Endothelial cell of umbilical vein (primary cell): ENCODE data around the gene CCER1.

ENCODE experiments used
- CTCF ChIP-seq, 2 donors: IDR thresholded peaks; 1 replicate in 1 of 2; 2 replicates in 1 of 2; pipeline ENCODE4 v1.5.1; 2011; ENCODE audit warnings: low read length in 2 of 2, mild to moderate bottlenecking in 2 of 2, moderate library complexity in 2 of 2, control low read depth in 1 of 2, inconsistent platforms in 1 of 2, low read depth in 1 of 2; ENCODE audit not compliant: insufficient read depth in 1 of 2; ENCODE audit errors: extremely low read depth in 1 of 2
- MAX ChIP-seq: IDR thresholded peaks from 2 replicates; pipeline ENCODE4 v1.6.1; 2011; ENCODE audit not compliant: insufficient read depth, insufficient read length
- POLR2A ChIP-seq: IDR thresholded peaks from 2 replicates; pipeline ENCODE4 v1.6.1; 2012; ENCODE audit warnings: low read depth, mild to moderate bottlenecking, control low read depth, low read length

GRCh38 chr12:90963946-90964345, 9.0 kb upstream of the CCER1 start:
- TF ChIP-seq POLR2A (no peak), CTCF (IDR thresholded peaks at IDR 0.05; ENCODE audit: extremely low read depth in 1 of 2, insufficient read depth in 1 of 2, low read depth in 1 of 2, low read length in 2 of 2) (no peak), MAX (no peak)
